H1 (cell line): ENCODE data around the gene MEF2A. TPM values are rescaled to one million over a fixed set of nuclear protein-coding genes. Genes with fewer than 3 reads are reported as not detected.

Experiments used
- CTCF ChIA-PET: fragments of 300-600 bp; sonication (Branson Sonifier 250); formaldehyde crosslinking; loops from one replicate; lab custom pipeline; 2021; ENCODE audit not compliant: partially characterized antibody; lab: Charles Lee
- POLR2A ChIA-PET: fragments of 300-600 bp; sonication (Branson Sonifier 250); formaldehyde crosslinking; loops from one replicate; lab custom pipeline; 2021; ENCODE audit warnings: inconsistent platforms; ENCODE audit not compliant: partially characterized antibody; lab: Charles Lee
- DNase-seq, 2 experiments: peaks; one replicate each; pipeline versions ENCODE4 v3.0.0 to v3.0.0-alpha.2; 2010 to 2022; ENCODE audit warnings: low spot score in 2 of 2, low read depth in 1 of 2, mixed read lengths in 1 of 2
- FAIRE-seq: peaks from 2 replicates; lab custom pipeline; 2011; peaks lifted over from hg19 to GRCh38; lab: Jason Lieb, UNC
- H2AFZ ChIP-seq: 2 replicates; pipeline ENCODE4 v1.8.1; 2012; ENCODE audit warnings: low read length, inconsistent platforms
- H2AK5ac ChIP-seq: 2 replicates; pipeline ENCODE4 v1.6.1; 2013; ENCODE audit warnings: low read depth, low read length
- H2BK120ac ChIP-seq: replicated peaks from 2 replicates; pipeline ENCODE3; 2013; ENCODE audit warnings: low read depth, low read length, inconsistent platforms
- H2BK12ac ChIP-seq: 2 replicates; pipeline ENCODE4 v1.6.1; 2013; ENCODE audit warnings: low read depth, low read length
- H2BK15ac ChIP-seq: 2 replicates; pipeline ENCODE4 v1.6.1; 2013; ENCODE audit warnings: low read length
- H2BK20ac ChIP-seq: 2 replicates; pipeline ENCODE4 v1.6.1; 2013; ENCODE audit warnings: low read length
- H2BK5ac ChIP-seq: 2 replicates; pipeline ENCODE4 v1.6.1; 2013; ENCODE audit warnings: low read depth, low read length
- H3K14ac ChIP-seq: 2 replicates; pipeline ENCODE4 v1.6.1; 2013; ENCODE audit warnings: inconsistent platforms; ENCODE audit not compliant: insufficient read length
- H3K18ac ChIP-seq: 2 replicates; pipeline ENCODE4 v1.6.1; 2013; ENCODE audit warnings: low read length; ENCODE audit errors: extremely low read depth
- H3K23ac ChIP-seq: 2 replicates; pipeline ENCODE4 v1.6.1; 2013; ENCODE audit warnings: inconsistent platforms; ENCODE audit not compliant: insufficient read length
- H3K23me2 ChIP-seq: 2 replicates; pipeline ENCODE4 v1.6.1; 2013; ENCODE audit warnings: low read depth, low read length
- H3K27ac ChIP-seq: 2 replicates; pipeline ENCODE4 v1.6.1; 2011; ENCODE audit warnings: low read depth, low read length, inconsistent platforms
- H3K27me3 ChIP-seq, 4 experiments: replicated peaks in 1 of 4; 1 replicate in 1 of 4; 2 replicates in 3 of 4; pipeline versions ENCODE4 v1.6.1 to v1.8.1; 2011 to 2013; ENCODE audit warnings: low read length in 3 of 4, mild to moderate bottlenecking in 3 of 4, inconsistent platforms in 2 of 4, mixed read lengths in 2 of 4, moderate library complexity in 1 of 4; ENCODE audit not compliant: control insufficient read depth in 3 of 4, insufficient read depth in 3 of 4; ENCODE audit errors: extremely low read depth in 1 of 4
- H3K36me3 ChIP-seq, 4 experiments: 2 replicates each; pipeline versions ENCODE4 v1.6.1 to v1.8.1; 2011 to 2013; ENCODE audit warnings: mild to moderate bottlenecking in 4 of 4, low read length in 3 of 4, moderate library complexity in 2 of 4, control low read depth in 1 of 4, inconsistent platforms in 1 of 4; ENCODE audit not compliant: insufficient read depth in 4 of 4, control insufficient read depth in 2 of 4
- H3K4ac ChIP-seq: replicated peaks from 2 replicates; pipeline ENCODE3; 2013; ENCODE audit warnings: low read length, low read depth, mixed read lengths, inconsistent platforms; ENCODE audit not compliant: insufficient read length
- H3K4me1 ChIP-seq, 4 experiments: replicated peaks in 1 of 4; 1 replicate in 1 of 4; 2 replicates in 3 of 4; pipeline versions ENCODE4 v1.6.1 to v1.8.1; 2011 to 2013; ENCODE audit warnings: low read length in 3 of 4, inconsistent platforms in 2 of 4, mixed read lengths in 1 of 4; ENCODE audit not compliant: insufficient read depth in 4 of 4, control insufficient read depth in 3 of 4
- H3K4me2 ChIP-seq, 2 experiments: 2 replicates each; pipeline versions ENCODE4 v1.6.1 to v1.8.1; 2011 to 2013; ENCODE audit warnings: low read depth in 2 of 2, low read length in 2 of 2, control low read depth in 1 of 2, inconsistent platforms in 1 of 2, mild to moderate bottlenecking in 1 of 2; ENCODE audit not compliant: insufficient read depth in 1 of 2
- H3K4me3 ChIP-seq, 4 experiments: fragments of 200-600, 300-600 bp in 1 of 4; sonication (generic), shearing (Covaris generic), sonication (Bioruptor Twin) in 1 of 4; 2 replicates each; pipeline versions ENCODE4 v1.5.1 to v1.8.1; 2011 to 2016; ENCODE audit warnings: low read length in 4 of 4, low read depth in 3 of 4, control low read depth in 2 of 4, inconsistent platforms in 2 of 4, mild to moderate bottlenecking in 2 of 4, mixed read lengths in 1 of 4, moderate library complexity in 1 of 4; ENCODE audit not compliant: insufficient read depth in 2 of 4; ENCODE audit errors: extremely low read depth in 1 of 4
- H3K56ac ChIP-seq: replicated peaks from 2 replicates; pipeline ENCODE3; 2013; ENCODE audit warnings: low read depth, mild to moderate bottlenecking, mixed read lengths, low read length, inconsistent platforms; ENCODE audit not compliant: insufficient read length
- H3K79me1 ChIP-seq: 2 replicates; pipeline ENCODE4 v1.6.1; 2013; ENCODE audit warnings: low read depth, low read length, control low read depth
- H3K79me2 ChIP-seq, 2 experiments: 2 replicates each; pipeline versions ENCODE4 v1.6.1 to v1.8.1; 2012 to 2013; ENCODE audit warnings: low read length in 2 of 2, mild to moderate bottlenecking in 2 of 2, inconsistent platforms in 1 of 2; ENCODE audit not compliant: insufficient read depth in 2 of 2, control insufficient read depth in 1 of 2
- H3K9ac ChIP-seq, 4 experiments: replicated peaks in 1 of 4; 1 replicate in 1 of 4; 2 replicates in 3 of 4; pipeline versions ENCODE4 v1.6.1 to v1.8.1; 2011 to 2013; ENCODE audit warnings: low read depth in 3 of 4, low read length in 3 of 4, control low read depth in 2 of 4, mild to moderate bottlenecking in 2 of 4, moderate library complexity in 2 of 4, inconsistent platforms in 1 of 4; ENCODE audit errors: extremely low read depth in 1 of 4
- H3K9me3 ChIP-seq, 2 experiments: 2 replicates each; pipeline versions ENCODE4 v1.6.1 to v1.8.1; 2012 to 2013; ENCODE audit warnings: mild to moderate bottlenecking in 2 of 2, moderate library complexity in 2 of 2, control low read depth in 1 of 2, inconsistent platforms in 1 of 2, low read depth in 1 of 2, low read length in 1 of 2, mixed read lengths in 1 of 2; ENCODE audit not compliant: insufficient read depth in 2 of 2
- H4K20me1 ChIP-seq, 2 experiments: replicated peaks in 1 of 2; 2 replicates each; pipeline versions ENCODE3 to v1.8.1; 2011 to 2013; ENCODE audit warnings: inconsistent platforms in 2 of 2, low read length in 2 of 2, mild to moderate bottlenecking in 1 of 2; ENCODE audit not compliant: insufficient read depth in 2 of 2, control insufficient read depth in 1 of 2
- H4K5ac ChIP-seq: 2 replicates; pipeline ENCODE4 v1.6.1; 2013; ENCODE audit warnings: low read length, low read depth, mixed read lengths, inconsistent platforms; ENCODE audit not compliant: insufficient read length
- H4K8ac ChIP-seq: 2 replicates; pipeline ENCODE4 v1.8.0; 2013; ENCODE audit warnings: mild to moderate bottlenecking, moderate library complexity, low read length, inconsistent platforms; ENCODE audit not compliant: insufficient read depth; ENCODE audit errors: extremely low read depth
- H4K91ac ChIP-seq: replicated peaks from 2 replicates; pipeline ENCODE3; 2013; ENCODE audit warnings: low read length, mixed read lengths, inconsistent platforms; ENCODE audit not compliant: insufficient read length
- MAX ChIP-seq: IDR thresholded peaks from 2 replicates; pipeline ENCODE4 v1.6.1; 2012; ENCODE audit warnings: inconsistent platforms
- RNF2 ChIP-seq: fragments of 200-900, 300-1000 bp; sonication (generic); IDR thresholded peaks from 2 replicates; pipeline ENCODE4 v1.7.1; 2016; ENCODE audit warnings: borderline replicate concordance, low read depth, mild to moderate bottlenecking, antibody characterized with exemption, low read length; ENCODE audit not compliant: poor library complexity, severe bottlenecking; ENCODE audit errors: missing control alignments
- WGBS, 2 experiments: shearing (Covaris generic) in 1 of 2; methylation state at CpG; one replicate each; pipeline versions ENCODE4 v1.1.6 to v1.1.7; 2013 to 2015; ENCODE audit warnings: low lambda C conversion rate in 2 of 2, mixed read lengths in 2 of 2, inconsistent platforms in 1 of 2, low coverage in 1 of 2, missing lambda C conversion rate in 1 of 2; ENCODE audit not compliant: insufficient replicate concordance in 2 of 2, insufficient coverage in 1 of 2, insufficient read length in 1 of 2; ENCODE audit errors: extremely low coverage in 1 of 2, missing lambda C conversion rate in 1 of 2; 5-methylcytosine and 5-hydroxymethylcytosine counted together
- polyA plus RNA-seq, 7 experiments: library from polyadenylated mRNA; depleted of rRNA in 3 of 7; stranded (reverse) in 5 of 7; unstranded in 2 of 7; fragments of >200 nt in 5 of 7; fragments of 200-250 nt in 2 of 7; gene quantifications; 1 replicate in 5 of 7; 2 replicates in 1 of 7; 4 replicates in 1 of 7; pipeline versions ENCODE4 v1.2.1 to v1.2.3, GENCODE V29; 2011 to 2013; ENCODE audit warnings: missing spikeins in 2 of 7, mixed read lengths in 2 of 7
- total RNA-seq: library from RNA; stranded (reverse); fragmentation: NEBNext Ultra II Directional; extraction: Animal tissue kit (Norgen Biotek cat#: 25700); gene quantifications from 2 replicates; pipeline ENCODE4 v1.2.1, GENCODE V29; 2021

MEF2A gene
- total and polyA plus RNA-seq, 2 of the 8 experiments (the other 6 are each of a cell fraction or from before 2014, with no cell fraction given), result 15.6 to 22.5 TPM

- H3K4ac ChIP-seq, result no peak overlapping the region
- no peak overlapping the region for H4K5ac ChIP-seq
- H4K8ac ChIP-seq, result no peak overlapping the region
- H3K18ac ChIP-seq, result no peak overlapping the region
- WGBS, 2 experiments, result 92% methylated on average over 3 of the region's 3 CpGs; no CpG with 5 or more reads in 1 of the 2 experiments
- no peak overlapping the region for H4K91ac ChIP-seq
- no peak overlapping the region for H2AK5ac ChIP-seq
- H3K4me1 ChIP-seq, result peaks cover 0 to 5% (median 4%) of the 10 kb centered on the region in 4 experiments; a peak in 3 of 7 replicates
- no peak overlapping the region for H3K9ac ChIP-seq
- no peak overlapping the region for H3K56ac ChIP-seq
- H3K27me3 ChIP-seq, result no peaks in the 10 kb centered on the region
- no peak overlapping the region for H2BK20ac ChIP-seq
- H3K9me3 ChIP-seq, result no peaks in the 10 kb centered on the region
- H4K20me1 ChIP-seq, result peaks cover 3% of the 10 kb centered on the region in 2 experiments
- H2BK5ac ChIP-seq, result no peak overlapping the region
- no peaks in the 10 kb centered on the region for H3K79me1 ChIP-seq
- peaks cover 0 to 89% of the 10 kb centered on the region in 2 experiments; a peak in 3 of 4 replicates for H3K79me2 ChIP-seq
- no peak overlapping the region for H2BK120ac ChIP-seq
- H3K23ac ChIP-seq, result no peak overlapping the region
- H3K36me3 ChIP-seq, result no peaks in the 10 kb centered on the region
- H3K27ac ChIP-seq, result no peak overlapping the region
- no peak overlapping the region for H3K4me3 ChIP-seq
- no peak overlapping the region for H3K4me2 ChIP-seq
- H3K14ac ChIP-seq, result no peak overlapping the region
- H2AFZ ChIP-seq, result no peak overlapping the region
- H2BK12ac ChIP-seq, result no peak overlapping the region
- CTCF ChIA-PET, result interaction anchor here (1.0 kb wide), 1 partner anchor 204 kb away, joined by 3 read pairs; no protein-coding TSS in a partner anchor
- no peak overlapping the region for H2BK15ac ChIP-seq
- TF ChIP-seq RNF2 (no peak), MAX (no peak)
- no peak for DNase-seq
- no peak for FAIRE-seq
- no peaks in the 10 kb centered on the region for H3K23me2 ChIP-seq
- POLR2A ChIA-PET, result no interaction called here
These were observed 47.7 kb downstream of the MEF2A start for GRCh38 chr15:99613481-99613880.
